BLaER1 treated with 17β-estradiol and CSF1 and Interleukin-3, amounts not matched to agents 10 nM and 100 nM (cell line): ENCODE data around the gene NMRK2.
A peak's percentile ranks its signal among the peaks of the same experiment; 100 is the strongest.

Experiments
- H3K27ac ChIP-seq, 11 experiments: shearing (Covaris generic); formaldehyde crosslinking; 2 replicates each; pipeline ENCODE4 v1.8.1; 2022
- H3K27me3 ChIP-seq, 11 experiments: shearing (Covaris generic); formaldehyde crosslinking; 2 replicates each; pipeline ENCODE4 v1.8.1; 2022
- H3K36me3 ChIP-seq, 11 experiments: shearing (Covaris generic); formaldehyde crosslinking; 2 replicates each; pipeline ENCODE4 v1.8.1; 2022
- H3K4me1 ChIP-seq, 10 experiments: shearing (Covaris generic); formaldehyde crosslinking; 2 replicates each; pipeline ENCODE4 v1.8.1; 2022
- H3K4me2 ChIP-seq, 11 experiments: shearing (Covaris generic); formaldehyde crosslinking; 2 replicates each; pipeline ENCODE4 v1.8.1; 2022
- H3K4me3 ChIP-seq, 10 experiments: shearing (Covaris generic); formaldehyde crosslinking; 2 replicates each; pipeline ENCODE4 v1.8.1; 2022
- H3K9ac ChIP-seq, 11 experiments: shearing (Covaris generic); formaldehyde crosslinking; 2 replicates each; pipeline ENCODE4 v1.8.1; 2022
- H3K9me3 ChIP-seq, 11 experiments: shearing (Covaris generic); formaldehyde crosslinking; replicated peaks in 1 of 11; 2 replicates each; pipeline ENCODE4 v1.8.1; 2022
- H4K20me1 ChIP-seq, 11 experiments: shearing (Covaris generic); formaldehyde crosslinking; 2 replicates each; pipeline ENCODE4 v1.8.1; 2022
- Cebpa-rat ChIP-seq, 11 experiments: shearing (Covaris generic); IDR thresholded peaks; 2 replicates each; pipeline ENCODE4 v1.8.1; 2022

The NMRK2 gene

GRCh38 chr19:3986260-3987041, 53.6 kb downstream of the NMRK2 start:
- peak in 4 of 11 experiments; percentile 11 to 86 (median 32); a peak in 6 of 22 replicates for TF ChIP-seq Cebpa-rat (IDR thresholded peaks at IDR 0.05)
- Histone ChIP-seq H3K27me3 (no peaks in the 10 kb centered on the region), H3K9me3 (no peaks in the 10 kb centered on the region; a peak in 1 of 22 replicates), H3K4me1 (peaks cover 41 to 64% (median 54%) of the 10 kb centered on the region in 10 experiments), H3K36me3 (peaks cover 32 to 34% (median 33%) of the 10 kb centered on the region in 11 experiments), H3K27ac (peak overlapping the region; percentile 11 to 99 (median 98); a peak in 21 of 22 replicates), H3K4me2 (peak overlapping the region; percentile 84 to 100 (median 97)), H3K4me3 (peak overlapping the region; percentile 88 to 100 (median 100)), H3K9ac (peak overlapping the region; percentile 97 to 100 (median 98)), H4K20me1 (peaks cover 36 to 38% (median 37%) of the 10 kb centered on the region in 11 experiments)

- Histone ChIP-seq H3K36me3 (peaks cover 19 to 21% (median 20%) of the 10 kb centered on the region in 11 experiments), H3K4me2 (peak overlapping the region; percentile 84 to 100 (median 97)), H3K9me3 (no peaks in the 10 kb centered on the region; a peak in 1 of 22 replicates), H3K27ac (peak overlapping the region in 8 of 11 experiments; percentile 19 to 98 (median 77); a peak in 13 of 22 replicates), H3K9ac (peak overlapping the region in 10 of 11 experiments; percentile 7 to 100 (median 97); a peak in 16 of 22 replicates), H4K20me1 (peaks cover 23 to 24% (median 24%) of the 10 kb centered on the region in 11 experiments), H3K4me1 (peaks cover 27 to 51% (median 41%) of the 10 kb centered on the region in 10 experiments), H3K27me3 (no peaks in the 10 kb centered on the region), H3K4me3 (peak overlapping the region; percentile 24 to 100 (median 98); a peak in 18 of 20 replicates)
- TF ChIP-seq Cebpa-rat (IDR thresholded peaks at IDR 0.05) = no peak
Measured at GRCh38 chr19:3987619-3988371, 54.9 kb downstream of the NMRK2 start.

GRCh38 chr19:3990815-3991117, 57.9 kb downstream of the NMRK2 start:
- Histone ChIP-seq H3K27ac (peak overlapping the region in 9 of 11 experiments; percentile 31 to 73 (median 62); a peak in 13 of 22 replicates), H3K4me2 (peak overlapping the region in 2 of 11 experiments; percentile 6 to 73; a peak in 2 of 22 replicates), H3K9ac (no peak overlapping the region)

More at GRCh38 chr19:3990815-3991117, 57.9 kb downstream of the NMRK2 start:
- Histone ChIP-seq H3K4me1 (peaks cover 15 to 35% (median 26%) of the 10 kb centered on the region in 10 experiments), H3K4me3 (no peak overlapping the region), H3K36me3 (no peaks in the 10 kb centered on the region), H3K9me3 (no peaks in the 10 kb centered on the region), H4K20me1 (no peaks in the 10 kb centered on the region), H3K27me3 (no peaks in the 10 kb centered on the region)
- no peak for TF ChIP-seq Cebpa-rat (IDR thresholded peaks at IDR 0.05)
